ENCODE results near the gene DTWD1.

DNA sequence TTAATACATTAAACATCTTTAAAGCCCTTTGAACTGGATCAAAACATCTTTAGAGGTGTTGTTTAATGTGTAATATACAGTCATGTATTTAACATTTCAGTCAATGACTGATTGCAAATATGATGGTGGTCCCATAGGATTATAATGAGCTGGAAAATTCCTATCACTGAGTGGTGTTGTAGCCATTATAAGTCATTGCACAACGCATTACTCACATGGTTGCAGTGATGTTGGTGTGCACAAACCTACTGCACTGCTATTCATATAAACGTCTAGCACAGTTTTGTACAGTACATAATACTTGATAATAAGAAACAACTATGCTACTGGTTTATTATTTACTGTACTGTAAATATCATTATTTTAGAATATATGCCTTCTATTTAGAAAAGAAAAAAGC is 75.6 kb downstream of the DTWD1 start:
- TF ChIP-seq, protein P1, sequence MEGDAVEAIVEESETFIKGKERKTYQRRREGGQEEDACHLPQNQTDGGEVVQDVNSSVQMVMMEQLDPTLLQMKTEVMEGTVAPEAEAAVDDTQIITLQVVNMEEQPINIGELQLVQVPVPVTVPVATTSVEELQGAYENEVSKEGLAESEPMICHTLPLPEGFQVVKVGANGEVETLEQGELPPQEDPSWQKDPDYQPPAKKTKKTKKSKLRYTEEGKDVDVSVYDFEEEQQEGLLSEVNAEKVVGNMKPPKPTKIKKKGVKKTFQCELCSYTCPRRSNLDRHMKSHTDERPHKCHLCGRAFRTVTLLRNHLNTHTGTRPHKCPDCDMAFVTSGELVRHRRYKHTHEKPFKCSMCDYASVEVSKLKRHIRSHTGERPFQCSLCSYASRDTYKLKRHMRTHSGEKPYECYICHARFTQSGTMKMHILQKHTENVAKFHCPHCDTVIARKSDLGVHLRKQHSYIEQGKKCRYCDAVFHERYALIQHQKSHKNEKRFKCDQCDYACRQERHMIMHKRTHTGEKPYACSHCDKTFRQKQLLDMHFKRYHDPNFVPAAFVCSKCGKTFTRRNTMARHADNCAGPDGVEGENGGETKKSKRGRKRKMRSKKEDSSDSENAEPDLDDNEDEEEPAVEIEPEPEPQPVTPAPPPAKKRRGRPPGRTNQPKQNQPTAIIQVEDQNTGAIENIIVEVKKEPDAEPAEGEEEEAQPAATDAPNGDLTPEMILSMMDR (IDR thresholded peaks at IDR 0.05 in 4 of 5, conservative IDR thresholded peaks at IDR 0.05 in 1 of 5), result no peak
- no peak for TF ChIP-seq POLR2A (IDR thresholded peaks at IDR 0.05)

Measured in gastrocnemius medialis (tissue), 4 donors.